ENCODE measurements around the gene PDZD4.

The PDZD4 gene

GRCh38 chrX:153873282-153874084 is 43.1 kb upstream of the PDZD4 start:
- no peaks in the 10 kb centered on the region for H3K36me3 ChIP-seq
- TF ChIP-seq, protein P1, sequence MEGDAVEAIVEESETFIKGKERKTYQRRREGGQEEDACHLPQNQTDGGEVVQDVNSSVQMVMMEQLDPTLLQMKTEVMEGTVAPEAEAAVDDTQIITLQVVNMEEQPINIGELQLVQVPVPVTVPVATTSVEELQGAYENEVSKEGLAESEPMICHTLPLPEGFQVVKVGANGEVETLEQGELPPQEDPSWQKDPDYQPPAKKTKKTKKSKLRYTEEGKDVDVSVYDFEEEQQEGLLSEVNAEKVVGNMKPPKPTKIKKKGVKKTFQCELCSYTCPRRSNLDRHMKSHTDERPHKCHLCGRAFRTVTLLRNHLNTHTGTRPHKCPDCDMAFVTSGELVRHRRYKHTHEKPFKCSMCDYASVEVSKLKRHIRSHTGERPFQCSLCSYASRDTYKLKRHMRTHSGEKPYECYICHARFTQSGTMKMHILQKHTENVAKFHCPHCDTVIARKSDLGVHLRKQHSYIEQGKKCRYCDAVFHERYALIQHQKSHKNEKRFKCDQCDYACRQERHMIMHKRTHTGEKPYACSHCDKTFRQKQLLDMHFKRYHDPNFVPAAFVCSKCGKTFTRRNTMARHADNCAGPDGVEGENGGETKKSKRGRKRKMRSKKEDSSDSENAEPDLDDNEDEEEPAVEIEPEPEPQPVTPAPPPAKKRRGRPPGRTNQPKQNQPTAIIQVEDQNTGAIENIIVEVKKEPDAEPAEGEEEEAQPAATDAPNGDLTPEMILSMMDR (IDR thresholded peaks at IDR 0.05): no peak
- no peak overlapping the region for H3K27ac ChIP-seq
- no peaks in the 10 kb centered on the region for H3K9me3 ChIP-seq
- H3K4me1 ChIP-seq (ENCODE audit: control insufficient read depth in 1 of 2, insufficient read depth in 1 of 2, low read depth in 1 of 2, low read length in 1 of 2): no peaks in the 10 kb centered on the region
- H3K4me3 ChIP-seq (ENCODE audit: low read depth in 1 of 2, low read length in 1 of 2): no peak overlapping the region
- H3K27me3 ChIP-seq: peaks cover 42% of the 10 kb centered on the region

DNA sequence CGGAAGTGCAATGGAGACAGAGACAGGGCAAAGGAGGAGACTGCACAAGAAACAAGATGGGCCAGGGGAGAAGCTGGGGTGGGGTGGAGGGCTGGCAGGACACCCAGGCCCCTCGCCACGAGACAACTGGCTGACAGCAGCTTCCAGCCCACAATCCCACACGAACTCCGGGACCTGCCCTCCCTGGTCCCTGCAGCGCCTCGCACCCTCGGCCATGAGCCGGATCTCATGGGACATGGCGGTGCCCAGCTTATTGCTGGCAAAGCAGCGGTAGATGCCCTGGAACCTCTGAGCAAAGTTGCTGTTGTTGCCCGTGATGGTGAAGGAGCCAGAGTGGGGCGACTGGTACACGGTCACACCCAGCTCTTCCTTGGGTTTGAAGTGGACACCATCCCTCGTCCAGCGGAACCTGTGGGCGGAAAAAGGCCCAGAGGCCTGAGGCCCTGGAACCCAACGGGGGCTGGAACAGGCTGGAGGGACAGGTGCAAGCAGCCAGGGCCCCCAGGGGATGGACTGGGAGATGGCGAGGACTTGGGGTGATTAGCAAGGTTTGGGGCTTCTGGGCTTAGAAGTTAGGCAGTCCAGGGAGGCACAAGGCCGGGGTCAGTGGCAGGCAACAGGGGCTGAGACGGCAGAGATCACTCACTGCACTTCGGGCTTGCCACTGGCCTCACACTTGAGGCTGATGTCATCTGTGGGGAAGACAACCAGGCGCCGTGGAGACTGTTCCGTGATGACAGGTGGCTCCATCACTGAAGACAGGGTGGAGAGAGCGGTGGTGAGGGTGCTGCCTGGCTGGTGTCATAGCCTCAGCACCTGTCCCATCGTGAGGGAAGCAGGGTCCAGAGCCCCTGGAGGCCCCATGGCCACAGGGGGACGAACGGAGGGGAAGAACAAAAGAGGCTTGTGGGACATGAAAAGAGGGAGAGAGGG is 41.9 kb upstream of the PDZD4 start:
- H3K4me1 ChIP-seq (ENCODE audit: control insufficient read depth in 1 of 2, insufficient read depth in 1 of 2, low read depth in 1 of 2, low read length in 1 of 2): no peaks in the 10 kb centered on the region
- TF ChIP-seq, protein P1 (IDR thresholded peaks at IDR 0.05): no peak
- no peak overlapping the region for H3K4me3 ChIP-seq (ENCODE audit: low read depth in 1 of 2, low read length in 1 of 2)
- no peaks in the 10 kb centered on the region for H3K9me3 ChIP-seq
- no peak overlapping the region for H3K27ac ChIP-seq
- H3K27me3 ChIP-seq: peaks cover 30% of the 10 kb centered on the region
- H3K36me3 ChIP-seq: no peaks in the 10 kb centered on the region

DNA sequence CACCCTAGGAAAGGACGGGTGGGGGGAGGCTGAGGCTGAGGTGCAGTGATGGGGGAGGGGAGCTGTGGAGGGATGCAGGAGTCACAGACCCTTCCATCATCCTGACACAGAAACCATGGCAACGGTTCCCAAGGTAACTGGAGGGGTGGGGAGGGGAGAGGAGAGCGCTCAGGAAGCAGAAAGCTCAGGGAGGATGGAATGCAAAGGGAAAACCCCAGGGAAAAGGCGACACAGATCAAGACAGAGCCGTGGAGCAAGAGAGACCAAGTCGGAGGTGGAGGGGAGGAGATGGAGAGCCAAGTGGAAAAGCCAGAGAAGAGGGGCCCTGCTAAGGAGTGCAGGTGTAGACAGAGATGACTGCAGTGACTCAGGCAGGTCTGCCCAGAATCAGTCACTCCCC is 41.1 kb upstream of the PDZD4 start:
- Histone ChIP-seq H3K27me3 (peaks cover 30% of the 10 kb centered on the region), H3K36me3 (no peaks in the 10 kb centered on the region), H3K9me3 (no peaks in the 10 kb centered on the region), H3K27ac (no peak overlapping the region), H3K4me3 (ENCODE audit: low read depth in 1 of 2, low read length in 1 of 2) (no peak overlapping the region), H3K4me1 (ENCODE audit: control insufficient read depth in 1 of 2, insufficient read depth in 1 of 2, low read depth in 1 of 2, low read length in 1 of 2) (no peaks in the 10 kb centered on the region)
- TF ChIP-seq, protein P1 (IDR thresholded peaks at IDR 0.05): no peak

GRCh38 chrX:153870791-153871360 is 40.5 kb upstream of the PDZD4 start:
- H3K27ac ChIP-seq: no peak overlapping the region
- H3K4me1 ChIP-seq (ENCODE audit: control insufficient read depth in 1 of 2, insufficient read depth in 1 of 2, low read depth in 1 of 2, low read length in 1 of 2): no peaks in the 10 kb centered on the region
- no peaks in the 10 kb centered on the region for H3K36me3 ChIP-seq
- no peak overlapping the region for H3K4me3 ChIP-seq (ENCODE audit: low read depth in 1 of 2, low read length in 1 of 2)
- no peaks in the 10 kb centered on the region for H3K9me3 ChIP-seq
- TF ChIP-seq, protein P1 (IDR thresholded peaks at IDR 0.05): no peak
- H3K27me3 ChIP-seq: peaks cover 30% of the 10 kb centered on the region

GRCh38 chrX:153870288-153870690 is 39.9 kb upstream of the PDZD4 start:
- TF ChIP-seq, protein P1 (IDR thresholded peaks at IDR 0.05): no peak
- H3K27me3 ChIP-seq: peaks cover 24% of the 10 kb centered on the region
- H3K27ac ChIP-seq: no peak overlapping the region

More at GRCh38 chrX:153870288-153870690, 39.9 kb upstream of the PDZD4 start:
- H3K4me1 ChIP-seq (ENCODE audit: control insufficient read depth in 1 of 2, insufficient read depth in 1 of 2, low read depth in 1 of 2, low read length in 1 of 2): no peaks in the 10 kb centered on the region
- no peak overlapping the region for H3K4me3 ChIP-seq (ENCODE audit: low read depth in 1 of 2, low read length in 1 of 2)
- no peaks in the 10 kb centered on the region for H3K9me3 ChIP-seq
- no peaks in the 10 kb centered on the region for H3K36me3 ChIP-seq

Data from neutrophil (primary cell).